ENCODE measurements around the gene RITA1.

The RITA1 gene

DNA sequence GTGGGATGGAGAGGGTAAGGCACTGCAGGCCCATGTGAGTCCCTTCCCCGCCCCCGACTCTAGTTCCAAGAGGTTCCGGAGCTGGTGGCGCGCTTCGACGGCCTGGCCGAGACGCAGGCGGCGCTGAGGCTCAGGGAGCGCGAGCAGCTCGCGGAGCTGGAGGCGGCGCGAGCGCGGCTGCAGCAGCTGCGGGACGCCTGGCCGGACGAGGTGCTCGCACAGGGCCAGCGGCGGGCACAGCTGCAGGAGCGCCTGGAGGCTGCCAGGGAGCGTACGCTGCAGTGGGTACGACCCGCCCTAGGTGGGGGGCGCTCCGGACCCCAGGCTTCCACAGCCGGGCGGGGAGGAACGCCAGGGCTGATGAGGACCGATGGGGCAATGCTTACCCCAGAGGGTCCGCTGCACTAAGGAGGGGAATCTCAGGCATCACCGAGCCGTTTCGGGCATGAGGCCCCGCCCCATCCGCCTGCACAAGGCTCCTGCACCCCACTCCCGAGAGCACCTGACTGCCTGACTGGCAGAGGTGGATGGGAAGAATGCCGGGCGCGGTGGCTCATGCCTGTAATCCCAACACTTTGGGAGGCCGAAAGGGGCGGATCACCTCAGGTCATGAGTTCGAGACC, 31.1 kb upstream of the RITA1 start:
- no peak for DNase-seq (ENCODE audit: low spot score)

DNA sequence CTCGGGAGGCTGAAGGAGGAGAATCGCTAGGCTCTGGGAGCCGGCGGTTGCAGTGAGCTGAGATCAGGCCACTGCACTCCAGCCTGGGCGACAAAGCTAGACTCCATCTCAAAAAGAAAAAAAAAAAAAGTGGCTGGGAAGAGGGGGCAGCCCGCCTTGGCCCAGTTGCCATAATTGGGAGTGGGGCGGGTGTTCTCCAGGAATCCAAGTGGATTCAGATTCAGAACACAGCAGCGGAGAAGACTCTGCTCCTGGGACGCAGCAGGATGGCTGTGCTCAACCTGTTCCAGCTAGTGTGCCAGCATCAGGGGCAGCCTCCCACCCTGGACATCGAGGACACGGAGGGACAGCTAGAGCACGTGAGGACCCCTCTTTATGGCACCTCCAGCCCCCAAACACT, 30.5 kb upstream of the RITA1 start:
- DNase-seq (ENCODE audit: low spot score): no peak

DNA sequence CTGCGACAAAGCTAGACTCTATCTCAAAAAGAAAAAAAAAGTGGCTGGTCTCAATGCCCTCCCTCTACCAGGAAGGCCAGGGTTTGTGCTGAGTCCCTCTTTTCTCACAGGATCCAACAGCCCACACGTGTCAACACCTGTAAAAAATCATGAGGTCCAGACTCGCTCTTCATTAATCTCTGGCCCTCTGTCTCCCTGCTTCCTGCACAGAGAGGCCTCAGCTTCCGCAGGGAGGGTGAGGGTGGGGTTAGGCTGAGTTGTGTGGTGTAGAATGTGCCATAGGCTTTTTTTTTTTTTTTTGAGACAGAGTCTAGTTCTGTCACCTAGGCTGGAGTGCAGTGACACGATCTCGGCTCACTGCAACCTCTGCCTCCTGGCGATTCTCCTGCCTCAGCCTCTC, 29.9 kb upstream of the RITA1 start:
- DNase-seq (ENCODE audit: low spot score): no peak

DNA sequence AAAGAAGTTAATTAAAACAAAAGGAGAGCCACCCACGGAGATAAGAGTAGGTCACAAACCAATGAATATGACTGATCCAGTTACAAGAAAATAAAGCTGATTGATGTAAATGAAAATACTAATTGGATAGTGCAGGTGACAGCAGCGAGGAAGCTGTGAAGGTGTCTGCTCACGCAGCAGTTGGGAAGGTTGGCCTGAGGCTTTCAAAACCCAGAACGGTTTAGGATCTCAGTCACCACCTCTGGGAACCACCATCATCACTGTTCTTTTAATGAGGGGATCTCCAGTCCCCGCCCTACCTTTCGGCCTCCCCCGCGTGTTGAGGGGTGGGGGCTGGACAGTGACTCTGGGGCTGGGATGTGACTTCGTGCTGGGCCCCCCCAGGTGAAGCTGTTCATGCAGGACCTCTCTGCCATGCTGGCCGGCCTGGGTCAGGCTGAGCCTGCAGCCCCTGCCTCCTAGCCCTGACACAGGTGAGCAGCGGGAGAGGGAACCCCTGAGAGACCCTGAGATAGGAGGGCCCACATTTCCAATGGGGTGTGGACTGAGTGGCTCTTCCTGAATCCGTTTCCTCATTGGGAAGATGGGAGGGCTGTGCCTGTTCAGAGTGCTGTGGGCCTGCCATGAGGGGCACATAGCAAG, 28.2 kb upstream of the RITA1 start:
- DNase-seq (ENCODE audit: low spot score): no peak

DNA sequence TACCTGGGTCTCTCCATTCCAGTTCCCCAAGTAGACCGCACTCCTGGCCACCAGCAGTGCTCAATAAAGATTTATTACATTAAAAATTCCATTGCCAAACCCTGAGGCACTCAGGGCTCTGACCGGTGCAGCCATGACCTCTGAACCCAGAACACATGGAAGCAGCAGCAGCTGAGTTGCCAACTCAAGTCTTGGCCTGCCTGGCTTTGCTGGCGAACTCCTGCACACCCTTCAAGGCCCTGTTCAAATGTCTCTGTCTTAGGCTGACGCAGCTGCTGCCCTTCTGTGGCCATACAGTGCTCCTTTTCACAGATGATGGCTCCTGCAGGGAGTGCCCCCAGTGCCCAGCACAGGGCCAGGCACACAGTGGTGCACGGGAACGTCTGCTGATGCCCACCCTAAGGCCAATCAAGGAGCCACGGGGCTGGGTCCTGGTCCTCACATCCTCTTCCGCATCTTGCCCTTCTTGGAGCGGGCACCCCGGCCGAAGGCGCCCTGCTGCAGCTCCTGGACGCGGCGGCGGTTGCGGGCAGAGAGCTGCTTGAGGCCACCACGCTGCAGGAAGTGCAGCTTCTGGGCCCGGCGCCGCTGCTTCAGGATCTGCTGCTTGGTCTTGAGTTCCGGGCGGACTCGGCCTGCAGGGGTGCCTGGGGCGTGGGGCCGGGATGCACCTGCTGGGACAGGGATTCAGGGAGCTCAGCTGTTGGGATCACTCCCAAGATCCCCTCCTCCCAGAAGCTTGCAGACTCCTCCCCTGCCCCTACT, 26.9 kb upstream of the RITA1 start:
- no peak for DNase-seq (ENCODE audit: low spot score)

DNA sequence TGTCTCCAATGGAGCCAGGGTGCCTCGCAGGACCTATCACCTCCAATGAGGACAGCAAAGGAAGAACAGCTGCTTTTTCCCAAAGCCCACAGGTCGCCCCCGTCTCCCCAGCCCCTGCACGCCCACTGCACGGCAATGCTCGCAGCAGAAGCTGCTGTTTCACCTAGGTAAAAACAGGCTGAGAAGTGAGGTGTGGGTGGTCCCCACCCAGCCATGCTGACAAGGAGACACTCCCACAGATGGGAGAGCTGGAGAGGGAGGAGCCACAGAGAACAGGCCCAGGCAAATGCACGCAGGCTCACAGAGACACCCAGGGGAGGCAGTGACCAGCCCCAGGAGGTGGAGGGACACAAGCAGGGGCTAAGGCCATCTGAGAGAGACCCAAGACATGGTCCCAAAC, 25.6 kb upstream of the RITA1 start:
- no peak for DNase-seq (ENCODE audit: low spot score)

DNA sequence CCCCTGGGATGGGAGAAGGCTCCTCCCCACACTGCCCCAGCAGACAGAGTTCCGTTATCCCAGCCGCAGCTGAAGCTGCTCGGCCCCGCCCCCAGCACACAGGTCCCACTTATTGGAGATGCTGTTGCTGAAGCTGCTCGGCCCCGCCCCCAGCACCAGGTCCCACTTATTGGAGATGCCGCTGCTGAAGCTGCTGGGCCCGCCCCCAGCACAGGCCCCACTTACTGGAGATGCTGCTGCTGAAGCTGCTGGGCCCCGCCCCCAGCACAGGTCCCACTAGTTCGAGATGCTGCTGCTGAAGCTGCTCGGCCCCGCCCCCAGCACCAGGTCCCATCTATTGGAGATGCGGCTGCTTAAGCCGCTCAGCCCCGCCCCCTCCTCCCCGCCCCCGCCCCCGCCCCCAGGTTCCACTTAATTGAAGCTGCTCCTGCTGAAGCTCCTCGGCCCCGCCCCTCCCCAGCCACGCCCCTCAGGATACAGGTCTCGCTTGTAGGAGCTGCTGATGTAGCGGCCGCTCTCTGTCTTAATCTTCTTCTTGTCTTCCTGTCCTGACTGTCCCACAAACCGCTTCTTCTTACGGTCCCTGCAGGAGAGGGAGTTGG, 24.0 kb upstream of the RITA1 start:
- DNase-seq (ENCODE audit: low spot score): no peak

DNA sequence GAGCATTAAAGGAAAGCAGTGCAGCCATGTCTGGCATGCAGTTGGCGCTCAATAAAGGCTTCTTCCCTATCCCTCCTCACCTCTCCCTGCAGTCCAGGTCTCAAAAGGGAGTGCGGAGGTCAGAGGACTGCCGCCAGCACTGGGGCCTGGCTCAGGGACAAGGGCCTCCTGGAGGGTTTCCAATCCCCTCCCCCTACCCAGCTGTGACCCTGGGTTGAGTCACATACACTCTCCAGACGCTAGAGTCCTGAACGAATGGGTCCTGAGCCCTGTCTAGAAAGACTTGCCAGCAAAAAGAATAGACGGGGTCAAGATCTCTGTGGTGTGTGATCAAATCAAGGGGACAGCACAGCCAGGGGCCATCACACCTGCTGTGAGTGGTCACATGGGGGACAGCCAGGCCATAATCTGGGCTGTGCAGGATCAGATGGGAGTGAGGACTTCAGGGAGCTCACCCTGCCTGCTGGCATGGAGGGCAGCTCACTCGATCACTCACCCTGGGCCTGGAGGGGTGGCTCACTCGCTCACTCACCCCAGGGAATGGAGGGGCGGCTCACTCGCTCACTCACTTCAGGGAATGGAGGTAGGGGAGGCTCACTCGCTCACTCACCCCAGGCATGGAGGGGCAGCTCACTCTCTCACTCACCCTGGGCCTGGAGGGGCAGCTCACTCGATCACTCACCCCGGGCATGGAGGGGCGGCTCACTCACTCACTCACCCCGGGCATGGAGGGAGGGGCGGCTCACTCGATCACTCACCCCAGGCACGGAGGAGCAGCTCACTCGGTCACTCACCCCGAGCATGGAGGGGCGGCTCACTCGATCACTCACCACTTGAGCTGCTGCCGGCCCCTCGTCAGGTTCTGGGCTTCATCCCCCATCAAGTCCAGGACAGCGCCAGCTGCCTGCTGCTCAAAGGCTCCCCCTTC, 23.2 kb upstream of the RITA1 start:
- no peak for DNase-seq (ENCODE audit: low spot score)

DNA sequence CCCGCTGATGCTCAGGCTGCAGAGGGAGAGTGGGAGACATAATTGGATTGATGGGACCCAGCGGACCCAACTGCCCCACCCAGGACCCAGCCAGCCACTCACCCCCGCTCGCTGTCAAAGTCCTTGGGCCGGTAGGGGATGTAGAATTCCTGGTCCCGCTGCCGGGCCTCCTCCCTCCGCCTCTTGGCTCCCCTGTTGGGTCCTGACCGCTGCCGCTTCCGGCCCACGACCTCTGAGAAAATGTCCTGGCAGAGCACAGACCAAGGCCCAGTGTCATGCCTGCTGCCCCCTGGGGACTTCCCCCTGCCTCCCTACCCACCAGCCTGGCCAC, 22.5 kb upstream of the RITA1 start:
- no peak for DNase-seq (ENCODE audit: low spot score)

DNA sequence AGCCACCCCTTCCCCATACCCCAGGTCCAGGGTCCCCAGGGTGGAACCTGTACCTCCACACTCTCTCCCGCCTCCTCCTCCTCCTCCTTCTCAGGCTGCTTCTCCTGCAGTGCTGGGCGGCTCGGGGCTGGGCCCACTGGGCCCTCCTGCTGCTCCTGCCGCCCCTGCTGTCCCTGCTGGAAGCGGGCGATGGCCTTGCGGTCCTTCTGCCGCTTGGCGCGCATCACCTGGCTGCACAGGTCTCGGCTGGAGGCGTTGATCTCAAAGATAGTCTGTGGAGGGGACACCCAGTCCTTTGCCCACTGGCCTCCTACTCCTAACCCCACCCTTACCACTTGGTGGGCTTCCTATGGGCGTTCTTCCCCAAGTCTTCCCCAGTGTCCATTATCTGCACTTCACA, 21.5 kb upstream of the RITA1 start:
- DNase-seq (ENCODE audit: low spot score): no peak

DNA sequence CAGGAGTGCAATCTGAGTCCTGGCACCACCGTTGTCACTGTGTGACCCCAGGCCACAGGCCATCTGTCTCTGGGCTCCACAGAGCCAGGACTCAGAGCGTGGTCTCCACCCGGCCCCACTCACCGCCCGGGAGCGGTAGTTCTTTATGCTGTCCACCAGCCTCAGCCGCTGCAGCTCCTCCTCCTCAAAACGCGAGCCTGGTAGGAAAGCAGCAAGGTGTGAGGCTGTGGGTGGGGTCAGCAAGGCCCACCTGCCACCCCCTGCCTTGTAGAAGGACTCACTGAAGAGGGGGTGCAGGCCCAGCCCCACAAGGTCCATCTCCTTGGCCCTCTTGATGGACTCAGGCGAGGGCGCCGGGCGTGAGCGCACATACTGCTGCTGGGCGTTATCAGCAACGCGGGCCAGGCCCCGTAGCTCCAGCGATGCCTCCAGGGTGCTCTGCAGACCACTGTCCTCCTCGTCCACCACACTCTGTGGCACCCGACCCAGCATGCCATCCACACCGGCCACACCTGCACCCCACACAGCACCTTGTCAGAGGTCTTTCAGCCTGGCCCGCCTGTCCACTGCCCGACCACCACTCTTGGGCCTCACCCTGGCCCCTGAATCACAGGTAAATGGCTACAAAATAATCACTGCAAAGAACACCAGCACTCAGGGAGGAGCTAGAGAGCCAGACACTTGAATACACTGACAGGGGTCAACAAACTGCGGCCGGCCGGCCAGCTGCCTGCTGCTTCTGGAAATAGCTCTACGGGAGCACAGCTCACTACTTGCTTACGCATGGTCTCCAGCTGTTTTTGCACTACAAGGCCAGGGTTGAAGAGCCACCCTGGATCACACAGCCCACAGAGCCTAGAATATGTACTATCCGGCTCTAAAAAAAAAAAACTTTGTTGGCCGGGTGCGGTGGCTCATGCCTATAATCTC, 19.7 kb upstream of the RITA1 start:
- no peak for DNase-seq (ENCODE audit: low spot score)

DNA sequence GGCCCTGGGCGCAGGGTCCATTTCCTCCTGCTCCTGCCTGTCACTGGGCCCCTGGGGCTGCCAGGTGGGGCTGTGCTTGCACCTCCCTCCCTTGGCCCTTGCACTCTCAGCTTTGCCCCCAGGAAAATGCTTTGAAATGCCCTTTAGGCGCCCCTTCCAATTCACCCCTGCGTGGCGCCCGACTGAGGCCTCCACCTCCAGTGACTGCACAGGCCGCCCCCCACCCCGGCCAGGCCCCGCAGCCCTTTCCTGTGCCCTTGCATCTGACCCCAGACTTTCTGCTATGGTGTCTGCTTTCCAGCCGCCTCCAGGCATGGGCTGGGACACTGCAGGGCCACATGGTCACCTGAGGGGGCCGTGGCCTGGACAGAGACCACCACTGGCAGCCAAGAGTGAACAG, 17.7 kb upstream of the RITA1 start:
- DNase-seq (ENCODE audit: low spot score): no peak

DNA sequence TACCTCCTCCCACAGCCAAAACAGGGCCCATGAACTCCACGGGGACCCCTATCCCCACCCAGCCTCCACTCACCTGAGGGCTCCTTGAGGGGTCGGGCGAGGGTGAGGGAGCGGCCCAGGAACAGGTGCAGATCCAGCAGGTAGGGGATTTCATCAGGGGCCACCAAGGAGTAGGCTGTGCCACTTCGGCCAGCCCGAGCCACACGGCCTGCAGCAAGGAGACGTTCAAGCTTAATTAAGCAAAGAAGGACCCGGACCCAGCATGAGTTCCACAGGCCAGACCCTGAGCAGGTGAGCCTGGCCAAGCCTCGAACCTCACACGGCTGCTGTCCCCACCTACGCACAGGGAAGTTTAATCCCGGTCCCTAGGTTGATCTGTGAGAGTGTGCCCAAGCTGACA, 15.8 kb upstream of the RITA1 start:
- DNase-seq (ENCODE audit: low spot score): no peak

DNA sequence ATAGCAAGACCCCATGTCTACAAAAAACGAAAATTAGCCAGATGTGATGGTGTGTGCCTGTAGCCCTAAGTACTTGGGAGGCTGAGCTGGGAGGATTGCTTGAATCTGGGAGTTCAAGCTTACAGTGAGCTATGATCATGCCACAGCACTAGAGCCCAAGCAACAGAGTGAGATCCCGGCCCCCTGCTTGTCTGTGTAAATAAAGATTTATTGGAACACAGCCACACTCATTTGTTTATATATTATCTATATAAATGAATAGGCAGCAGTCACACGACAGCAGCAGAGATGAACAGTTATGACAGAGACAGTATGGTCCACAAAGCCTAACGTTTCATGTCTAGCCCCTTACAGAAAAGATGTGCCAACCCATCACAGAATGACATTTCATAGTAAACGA, 15.1 kb upstream of the RITA1 start:
- no peak for DNase-seq (ENCODE audit: low spot score)

DNA sequence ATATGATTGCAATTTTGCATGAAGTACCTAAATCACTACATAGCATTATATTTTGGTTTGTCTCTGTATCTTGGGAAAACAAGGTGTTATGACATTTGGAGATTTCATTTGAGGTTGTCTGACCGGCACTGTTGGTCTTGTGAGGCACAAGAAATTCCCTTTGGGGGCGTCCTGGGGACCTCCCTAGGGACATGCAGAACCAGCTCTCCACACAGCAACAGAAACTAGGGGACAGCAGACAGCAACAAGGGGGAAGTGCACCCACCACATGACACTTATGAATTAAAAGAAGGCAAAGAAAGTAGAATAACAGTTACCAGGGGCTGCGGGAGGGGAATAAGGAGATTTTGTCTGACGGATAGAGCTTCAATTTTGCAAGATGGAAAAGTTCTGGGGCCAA, 14.6 kb upstream of the RITA1 start:
- DNase-seq (ENCODE audit: low spot score): no peak

DNA sequence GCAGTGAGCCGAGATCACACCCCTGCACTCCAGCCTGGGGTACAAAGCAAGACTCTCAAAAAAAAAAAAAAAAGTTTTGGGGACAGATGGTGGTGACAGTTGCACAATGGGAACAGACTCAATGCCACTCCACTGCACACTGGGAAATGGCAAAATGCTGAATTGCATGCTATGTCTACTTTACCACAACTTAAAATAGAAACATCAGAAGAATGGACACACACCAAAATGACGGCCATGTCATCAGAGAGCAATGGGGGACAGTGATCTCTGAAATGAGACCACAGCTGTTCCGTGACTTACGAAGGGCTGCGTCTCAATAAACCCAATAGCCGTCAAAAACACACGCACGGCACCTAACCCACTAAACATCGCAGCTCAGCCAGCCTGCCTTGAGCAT, 14.0 kb upstream of the RITA1 start:
- no peak for DNase-seq (ENCODE audit: low spot score)

DNA sequence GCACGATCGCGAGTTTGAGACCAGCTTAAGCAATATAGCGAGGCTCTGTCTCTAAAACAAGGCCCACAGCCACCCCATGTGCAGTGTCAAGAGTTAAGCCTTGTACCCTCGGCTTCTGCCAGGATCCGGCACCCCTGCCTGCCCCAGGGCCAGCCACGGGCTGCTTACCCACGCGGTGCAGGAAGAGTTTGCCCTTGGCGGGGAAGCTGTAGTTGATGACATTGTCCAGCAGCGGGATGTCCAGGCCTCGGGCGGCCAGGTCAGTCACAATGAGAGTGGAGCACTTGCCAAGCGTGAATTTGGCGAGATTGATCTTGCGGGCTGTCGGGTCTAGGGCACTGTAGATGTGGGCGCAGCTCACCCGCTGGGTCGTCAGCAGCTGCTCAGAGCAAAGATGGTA, 13.3 kb upstream of the RITA1 start:
- DNase-seq (ENCODE audit: low spot score): no peak

DNA sequence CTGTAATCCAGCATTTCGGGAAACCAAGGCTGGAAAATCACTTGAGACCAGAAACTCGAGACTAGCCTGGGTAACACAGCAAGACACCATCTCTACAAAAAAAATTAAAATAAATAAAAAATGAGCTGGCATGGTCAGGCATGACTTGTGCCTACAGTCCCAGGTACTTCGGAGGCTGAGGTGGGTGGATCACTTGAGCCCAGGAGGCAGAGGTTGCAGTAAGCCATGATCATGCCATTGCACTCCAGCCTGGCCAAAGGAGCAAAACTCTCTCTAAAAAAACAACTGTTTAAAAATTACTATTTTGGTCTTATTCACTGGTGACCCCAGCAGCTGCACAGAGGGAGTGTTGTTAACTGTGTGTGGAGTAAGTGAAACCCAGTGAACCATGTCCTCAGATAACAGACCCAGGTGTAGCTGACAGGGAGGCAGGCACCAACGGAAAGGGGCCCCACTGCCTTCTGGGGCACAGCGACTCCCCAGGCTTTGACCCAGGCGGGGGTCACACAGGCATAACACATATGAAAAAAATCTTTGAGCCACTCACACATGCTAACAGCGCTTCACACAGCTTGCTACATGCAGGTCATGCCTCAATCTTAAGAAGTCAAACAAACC, 12.3 kb upstream of the RITA1 start:
- no peak for DNase-seq (ENCODE audit: low spot score)

DNA sequence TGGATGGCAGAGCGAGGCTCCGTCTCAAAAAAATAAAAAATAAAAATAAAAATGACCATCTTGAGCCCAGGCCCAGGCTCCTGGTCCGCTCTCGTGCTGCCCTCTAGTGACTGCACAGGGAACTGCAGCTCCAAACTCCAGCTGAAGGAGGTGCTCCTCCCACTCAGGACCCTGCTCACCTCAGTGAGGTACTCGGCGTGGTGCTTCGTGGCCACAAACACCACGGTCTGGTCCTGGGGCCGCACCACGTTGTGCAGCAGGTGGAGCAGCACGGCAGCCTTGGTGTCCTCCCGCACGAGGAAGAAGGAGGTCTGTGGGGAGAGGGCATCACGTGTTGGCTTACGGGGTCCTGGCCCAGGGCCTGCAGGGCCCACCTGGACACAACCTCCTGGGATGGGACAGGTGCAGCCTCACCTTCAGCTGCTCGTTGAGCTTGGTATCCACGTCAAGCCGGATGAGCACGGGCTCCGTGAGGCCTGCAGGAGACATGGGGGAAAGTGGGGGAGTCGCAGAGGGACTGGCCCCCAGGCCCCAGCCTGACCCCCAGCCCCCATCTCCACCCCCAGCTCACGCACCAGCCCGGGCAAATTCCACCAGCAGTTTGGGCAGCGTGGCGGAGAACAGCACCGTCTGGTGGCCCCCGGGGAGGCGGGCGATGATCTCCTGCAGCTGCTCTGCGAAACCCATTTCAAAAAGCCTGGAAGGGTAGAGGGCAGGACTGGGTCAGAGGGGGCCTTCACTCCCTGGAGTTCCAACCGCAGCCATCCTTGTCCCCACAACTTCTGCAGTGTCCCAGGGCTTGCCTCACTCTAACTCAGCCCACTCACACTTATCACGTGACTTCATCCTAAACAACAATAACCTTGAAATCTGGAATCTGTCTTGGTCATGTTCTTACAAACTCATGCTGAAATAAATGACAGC, 10.8 kb upstream of the RITA1 start:
- peak; percentile 79 for DNase-seq (ENCODE audit: low spot score)

DNA sequence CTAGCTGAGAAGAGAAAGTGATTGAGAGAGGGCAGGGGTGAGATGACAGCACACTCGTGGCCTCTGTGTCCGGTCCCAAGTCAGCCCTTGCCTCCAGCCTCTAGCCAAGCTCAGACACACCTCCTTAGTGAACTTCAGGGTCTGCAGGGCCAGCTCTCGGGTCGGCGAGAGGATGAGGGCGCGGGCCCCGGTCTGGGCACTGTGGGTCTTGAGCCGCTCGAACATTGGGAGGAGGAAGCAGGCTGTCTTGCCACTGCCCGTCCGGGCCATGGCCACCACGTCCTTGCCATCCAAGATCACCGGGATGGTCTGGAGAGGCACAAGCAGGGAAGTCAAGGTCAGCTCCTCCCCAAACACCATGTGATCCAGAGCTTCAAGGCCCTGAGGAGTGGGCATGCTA, 6.5 kb upstream of the RITA1 start:
- no peak for DNase-seq (ENCODE audit: low spot score)

Data from hematopoietic multipotent progenitor cell treated with erythropoietin and hydrocortisone succinate and interleukin-3 and kit ligand, for 15 days (in vitro differentiated cells).